ENCODE data around the gene CNTN1. TPM values are rescaled to one million over a fixed set of nuclear protein-coding genes. Genes with fewer than 3 reads are reported as not detected.

CNTN1 gene
- total RNA-seq, 4 donors from 2014 or later, result 0.40 to 3.9 (median 0.68) TPM

- H3K4me1 ChIP-seq, result no peaks in the 10 kb centered on the region
- H3K4me3 ChIP-seq, result no peak overlapping the region
- no peaks in the 10 kb centered on the region for H3K9me3 ChIP-seq
- H3K27ac ChIP-seq, result no peak overlapping the region
- no peaks in the 10 kb centered on the region for H3K36me3 ChIP-seq
- no peaks in the 10 kb centered on the region for H3K27me3 ChIP-seq
- no peak for TF ChIP-seq POLR2A (IDR thresholded peaks at IDR 0.05)
- TF ChIP-seq CTCF (IDR thresholded peaks at IDR 0.05), result no peak
- no peak for DNase-seq
Observed at GRCh38 chr12:40662366-40662765, 29.9 kb upstream of the CNTN1 start.

GRCh38 chr12:40663781-40664180 is 28.5 kb upstream of the CNTN1 start:
- no peak for DNase-seq
- Histone ChIP-seq H3K36me3 (no peaks in the 10 kb centered on the region), H3K27ac (no peak overlapping the region), H3K9me3 (no peaks in the 10 kb centered on the region), H3K27me3 (no peaks in the 10 kb centered on the region), H3K4me1 (peaks cover 0 to 5% (median 0%) of the 10 kb centered on the region in 4 donors), H3K4me3 (no peak overlapping the region)
- TF ChIP-seq CTCF (IDR thresholded peaks at IDR 0.05) (no peak), POLR2A (IDR thresholded peaks at IDR 0.05) (no peak)

- no peaks in the 10 kb centered on the region for H3K27me3 ChIP-seq
- H3K36me3 ChIP-seq, result no peaks in the 10 kb centered on the region
- peaks cover 0 to 5% (median 0%) of the 10 kb centered on the region in 4 donors for H3K4me1 ChIP-seq
- no peak overlapping the region for H3K4me3 ChIP-seq
- no peak overlapping the region for H3K27ac ChIP-seq
- no peak for DNase-seq
- TF ChIP-seq CTCF (IDR thresholded peaks at IDR 0.05), result no peak
- TF ChIP-seq POLR2A (IDR thresholded peaks at IDR 0.05), result no peak
- no peaks in the 10 kb centered on the region for H3K9me3 ChIP-seq
Observed at GRCh38 chr12:40668099-40668529, 24.1 kb upstream of the CNTN1 start.

- Histone ChIP-seq H3K4me3 (no peak overlapping the region), H3K27me3 (no peaks in the 10 kb centered on the region), H3K36me3 (no peaks in the 10 kb centered on the region), H3K27ac (no peak overlapping the region), H3K9me3 (no peaks in the 10 kb centered on the region), H3K4me1 (peaks cover 0 to 5% (median 0%) of the 10 kb centered on the region in 4 donors)
- no peak for DNase-seq
- TF ChIP-seq POLR2A (IDR thresholded peaks at IDR 0.05) (no peak), CTCF (IDR thresholded peaks at IDR 0.05) (no peak)
Observed at GRCh38 chr12:40672741-40673271, 19.4 kb upstream of the CNTN1 start.

GRCh38 chr12:40681148-40681547 is 11.1 kb upstream of the CNTN1 start:
- TF ChIP-seq POLR2A (IDR thresholded peaks at IDR 0.05), result no peak
- no peak for TF ChIP-seq CTCF (IDR thresholded peaks at IDR 0.05)
- Histone ChIP-seq H3K27ac (no peak overlapping the region), H3K27me3 (no peaks in the 10 kb centered on the region), H3K9me3 (no peaks in the 10 kb centered on the region), H3K36me3 (no peaks in the 10 kb centered on the region), H3K4me1 (no peaks in the 10 kb centered on the region), H3K4me3 (no peak overlapping the region)
- no peak for DNase-seq

GRCh38 chr12:40684986-40685385 is 7.3 kb upstream of the CNTN1 start:
- DNase-seq, result no peak
- TF ChIP-seq CTCF (IDR thresholded peaks at IDR 0.05) (no peak), POLR2A (IDR thresholded peaks at IDR 0.05) (no peak)

More at GRCh38 chr12:40684986-40685385, 7.3 kb upstream of the CNTN1 start:
- H3K36me3 ChIP-seq, result no peaks in the 10 kb centered on the region
- H3K9me3 ChIP-seq, result no peaks in the 10 kb centered on the region
- H3K27ac ChIP-seq, result no peak overlapping the region
- no peaks in the 10 kb centered on the region for H3K27me3 ChIP-seq
- no peak overlapping the region for H3K4me3 ChIP-seq
- no peaks in the 10 kb centered on the region for H3K4me1 ChIP-seq

All from Peyer's patch (tissue), 4 donors.